ENCODE results near the gene HK1. TPM values are rescaled to one million over a fixed set of nuclear protein-coding genes. Genes with fewer than 3 reads are reported as not detected.

HK1 gene
- total RNA-seq, 4 donors from 2014 or later, result 12.5 to 47.0 (median 12.6) TPM

- Histone ChIP-seq H3K27me3 (no peaks in the 10 kb centered on the region), H3K36me3 (no peaks in the 10 kb centered on the region), H3K27ac (peak within 1 kb of the TSS in 2 of 4 donors; percentile 38 to 65), H3K9me3 (no peaks in the 10 kb centered on the region), H3K4me3 (peak within 1 kb of the TSS in 1 of 4 donors; percentile 38), H3K4me1 (peaks cover 0 to 29% (median 0%) of the 10 kb centered on the region in 4 donors)
- DNase-seq, result no peak
- TF ChIP-seq, protein P1, sequence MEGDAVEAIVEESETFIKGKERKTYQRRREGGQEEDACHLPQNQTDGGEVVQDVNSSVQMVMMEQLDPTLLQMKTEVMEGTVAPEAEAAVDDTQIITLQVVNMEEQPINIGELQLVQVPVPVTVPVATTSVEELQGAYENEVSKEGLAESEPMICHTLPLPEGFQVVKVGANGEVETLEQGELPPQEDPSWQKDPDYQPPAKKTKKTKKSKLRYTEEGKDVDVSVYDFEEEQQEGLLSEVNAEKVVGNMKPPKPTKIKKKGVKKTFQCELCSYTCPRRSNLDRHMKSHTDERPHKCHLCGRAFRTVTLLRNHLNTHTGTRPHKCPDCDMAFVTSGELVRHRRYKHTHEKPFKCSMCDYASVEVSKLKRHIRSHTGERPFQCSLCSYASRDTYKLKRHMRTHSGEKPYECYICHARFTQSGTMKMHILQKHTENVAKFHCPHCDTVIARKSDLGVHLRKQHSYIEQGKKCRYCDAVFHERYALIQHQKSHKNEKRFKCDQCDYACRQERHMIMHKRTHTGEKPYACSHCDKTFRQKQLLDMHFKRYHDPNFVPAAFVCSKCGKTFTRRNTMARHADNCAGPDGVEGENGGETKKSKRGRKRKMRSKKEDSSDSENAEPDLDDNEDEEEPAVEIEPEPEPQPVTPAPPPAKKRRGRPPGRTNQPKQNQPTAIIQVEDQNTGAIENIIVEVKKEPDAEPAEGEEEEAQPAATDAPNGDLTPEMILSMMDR (IDR thresholded peaks at IDR 0.05), result no peak
- TF ChIP-seq POLR2A (IDR thresholded peaks at IDR 0.05), result no peak
Observed at GRCh38 chr10:69416695-69417094, 138.4 kb downstream of the HK1 start, which contains the start of gene TACR2. TACR2 (minus strand) TSS chr10:69416918; CDS start chr10:69416323, 595 bp downstream.

GRCh38 chr10:69417542-69417941 lies 139.2 kb downstream of the HK1 start:
- Histone ChIP-seq H3K27me3 (no peaks in the 10 kb centered on the region), H3K4me1 (peaks cover 0 to 29% (median 0%) of the 10 kb centered on the region in 4 donors), H3K36me3 (no peaks in the 10 kb centered on the region), H3K9me3 (no peaks in the 10 kb centered on the region), H3K4me3 (no peak overlapping the region), H3K27ac (peak overlapping the region in 2 of 4 donors; percentile 38 to 65)
- TF ChIP-seq, protein P1 (IDR thresholded peaks at IDR 0.05), result no peak
- no peak for TF ChIP-seq POLR2A (IDR thresholded peaks at IDR 0.05)
- DNase-seq, result no peak

GRCh38 chr10:69418052-69418752 lies 139.9 kb downstream of the HK1 start:
- peak overlapping the region in 2 of 4 donors; percentile 38 to 65 for H3K27ac ChIP-seq
- no peak for TF ChIP-seq POLR2A (IDR thresholded peaks at IDR 0.05)
- TF ChIP-seq, protein P1 (IDR thresholded peaks at IDR 0.05), result no peak
- no peaks in the 10 kb centered on the region for H3K36me3 ChIP-seq
- H3K4me3 ChIP-seq, result no peak overlapping the region
- DNase-seq, result peak in 2 of 3 donors; percentile 56 to 60
- peaks cover 0 to 29% (median 0%) of the 10 kb centered on the region in 4 donors for H3K4me1 ChIP-seq
- no peaks in the 10 kb centered on the region for H3K9me3 ChIP-seq
- no peaks in the 10 kb centered on the region for H3K27me3 ChIP-seq

DNA sequence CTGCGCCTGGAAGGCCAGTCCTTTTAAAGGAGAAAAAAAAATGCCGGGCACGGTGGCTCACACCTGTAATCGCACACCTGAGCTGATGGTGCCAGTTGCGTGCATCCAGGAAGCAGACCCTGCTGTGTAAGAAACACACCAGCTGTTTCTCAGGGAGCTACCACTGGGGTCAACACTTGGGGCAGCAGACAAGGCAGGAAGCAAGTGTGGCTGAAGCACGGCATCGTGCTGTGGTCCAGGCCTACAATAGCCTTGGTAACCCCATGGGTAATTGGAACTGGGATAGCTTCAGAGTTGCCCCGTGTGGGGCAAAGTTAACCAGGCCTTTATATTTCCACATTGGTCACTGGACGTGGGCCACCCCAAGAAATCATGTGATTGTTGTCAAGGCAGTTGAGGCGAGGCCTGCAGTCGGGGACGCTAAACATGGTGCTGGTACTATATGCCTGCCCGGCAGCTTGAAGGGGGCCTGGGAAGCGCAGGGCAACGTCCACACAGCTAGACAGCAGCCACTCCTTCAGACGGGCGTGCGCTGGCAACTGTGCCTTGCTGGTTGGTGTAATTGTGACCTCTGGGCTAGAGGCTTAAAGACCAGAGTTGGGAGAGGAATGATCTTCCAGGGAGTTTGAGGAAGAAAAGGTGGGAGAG lies 140.9 kb downstream of the HK1 start:
- peak in 2 of 3 donors; percentile 77 to 81 for DNase-seq
- Histone ChIP-seq H3K27ac (peak overlapping the region in 2 of 4 donors; percentile 65 to 66), H3K9me3 (no peaks in the 10 kb centered on the region), H3K36me3 (no peaks in the 10 kb centered on the region), H3K4me3 (no peak overlapping the region), H3K27me3 (no peaks in the 10 kb centered on the region), H3K4me1 (peaks cover 0 to 29% (median 0%) of the 10 kb centered on the region in 4 donors)
- TF ChIP-seq, protein P1 (IDR thresholded peaks at IDR 0.05), result no peak
- TF ChIP-seq POLR2A (IDR thresholded peaks at IDR 0.05), result no peak

DNA sequence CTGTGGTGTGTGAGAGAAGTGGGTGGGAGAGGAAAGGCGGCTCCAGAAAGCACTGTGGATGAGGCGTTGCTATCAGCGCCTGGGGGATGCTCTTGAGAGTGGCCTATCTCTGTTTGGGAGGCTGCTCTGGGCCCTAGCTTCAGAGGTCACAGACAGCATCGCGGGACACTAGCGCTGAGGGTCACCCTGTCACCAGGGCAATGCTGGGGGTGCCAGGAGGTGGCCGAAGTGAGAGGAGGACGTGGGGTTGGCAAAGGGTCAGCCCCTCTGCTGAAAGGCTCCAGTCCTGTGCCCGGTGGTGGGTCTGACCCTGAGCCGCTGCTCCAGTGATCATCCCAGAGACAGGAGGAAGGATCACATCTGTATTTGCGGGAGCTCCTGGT lies 141.4 kb downstream of the HK1 start:
- Histone ChIP-seq H3K4me1 (peaks cover 0 to 29% (median 0%) of the 10 kb centered on the region in 4 donors), H3K9me3 (no peaks in the 10 kb centered on the region), H3K27me3 (no peaks in the 10 kb centered on the region), H3K36me3 (no peaks in the 10 kb centered on the region), H3K27ac (peak overlapping the region in 2 of 4 donors; percentile 65 to 66), H3K4me3 (no peak overlapping the region)
- no peak for DNase-seq
- TF ChIP-seq, protein P1 (IDR thresholded peaks at IDR 0.05), result no peak
- TF ChIP-seq POLR2A (IDR thresholded peaks at IDR 0.05), result no peak
